ENCODE results near the gene AMPD3.

The AMPD3 gene

GRCh38 chr11:10461276-10461790, 6.3 kb downstream of the AMPD3 start:
- DNase-seq, result no peak

DNA sequence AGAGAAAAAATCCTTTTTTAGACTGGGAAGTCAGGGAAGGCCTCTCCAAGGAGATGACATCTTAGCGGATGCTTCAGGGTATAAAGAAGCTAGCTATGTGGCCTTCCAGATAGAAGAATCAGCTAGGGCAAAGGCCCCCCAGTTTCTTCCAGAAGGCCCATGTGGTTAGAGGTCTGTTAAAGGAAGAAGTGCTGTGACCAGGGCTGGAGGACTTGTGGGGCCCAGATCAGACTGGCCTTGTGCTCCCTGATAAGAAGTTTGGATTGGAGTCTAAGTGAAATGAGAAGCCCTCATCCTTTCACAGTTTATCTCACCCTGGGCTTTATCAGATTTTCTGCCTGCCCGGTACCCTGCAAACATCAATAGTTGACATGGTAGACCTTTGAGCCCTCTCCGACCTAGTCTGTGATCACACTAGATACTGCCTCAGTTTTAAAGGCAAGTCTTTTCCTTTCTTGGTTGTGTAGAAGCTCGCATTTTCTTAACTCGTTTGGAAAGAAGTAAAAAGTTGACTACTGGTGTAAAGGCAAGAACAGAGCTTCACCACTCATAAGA, 7.8 kb downstream of the AMPD3 start:
- DNase-seq, result no peak

- DNase-seq, result peak; percentile 0
Measured at GRCh38 chr11:10473371-10473770, 18.3 kb downstream of the AMPD3 start.

DNA sequence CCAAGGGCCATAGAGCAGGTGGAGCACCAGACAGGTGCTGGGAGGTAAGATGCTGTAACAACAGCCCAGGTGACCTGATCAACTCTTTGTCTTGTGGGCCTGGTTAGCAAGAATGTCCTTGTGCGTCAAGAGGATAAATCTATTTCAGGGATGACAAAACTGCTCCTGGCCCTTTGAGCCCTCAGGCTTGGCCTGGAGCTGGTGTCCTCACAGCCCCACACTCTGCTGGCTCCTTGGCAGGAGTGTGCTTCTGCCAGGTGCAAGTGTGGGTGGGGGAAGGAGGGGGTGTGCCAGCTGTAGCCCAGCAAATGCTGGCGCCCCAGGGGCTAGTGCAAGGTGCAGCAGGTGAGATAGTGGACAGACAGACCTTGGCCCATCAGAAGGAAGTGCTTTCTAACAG, 19.5 kb downstream of the AMPD3 start:
- DNase-seq, result peak; percentile 1

DNA sequence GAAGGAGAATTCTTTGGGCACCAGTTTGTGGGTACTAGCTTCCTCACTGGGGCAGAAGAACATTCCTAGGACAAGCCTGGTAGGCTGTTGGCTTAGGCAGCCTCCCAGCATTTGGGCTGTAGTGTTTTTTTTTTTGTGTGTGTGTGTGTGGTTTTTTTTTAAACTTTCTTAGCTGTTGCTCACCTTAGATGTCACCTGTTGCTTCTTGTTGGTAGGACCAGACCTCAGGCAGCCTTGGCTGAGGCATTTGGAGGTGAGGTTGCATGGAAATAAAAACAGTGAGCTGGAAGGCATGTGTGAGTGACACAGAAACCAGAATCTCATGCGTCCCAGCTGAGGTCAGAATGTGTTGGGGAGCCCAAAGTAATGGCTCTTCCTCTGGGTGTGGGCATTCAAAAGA, 21.3 kb downstream of the AMPD3 start:
- DNase-seq, result peak; percentile 0

GRCh38 chr11:10476927-10477689, 22.0 kb downstream of the AMPD3 start:
- DNase-seq, result peak; percentile 3

DNA sequence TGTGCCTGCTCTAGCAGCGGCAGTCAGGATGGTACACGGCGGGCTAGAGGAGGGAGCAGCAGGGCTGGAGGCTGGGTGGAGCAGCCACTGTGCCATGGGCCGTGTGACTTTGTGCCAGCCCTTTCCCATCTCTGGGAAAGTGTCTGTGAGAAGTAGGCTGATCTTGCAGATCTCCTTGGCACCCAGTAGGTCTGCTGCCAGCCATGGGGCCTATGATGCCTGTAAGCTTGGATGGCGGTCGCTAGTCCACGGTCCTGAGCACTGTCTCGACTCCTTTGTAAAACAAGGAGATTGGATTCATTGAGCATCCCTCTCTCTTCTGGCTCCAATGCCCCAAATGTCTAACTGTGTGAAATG, 22.6 kb downstream of the AMPD3 start:
- DNase-seq, result peak; percentile 1

- peak; percentile 0 for DNase-seq
Measured at GRCh38 chr11:10478066-10478465, 23.0 kb downstream of the AMPD3 start.

DNA sequence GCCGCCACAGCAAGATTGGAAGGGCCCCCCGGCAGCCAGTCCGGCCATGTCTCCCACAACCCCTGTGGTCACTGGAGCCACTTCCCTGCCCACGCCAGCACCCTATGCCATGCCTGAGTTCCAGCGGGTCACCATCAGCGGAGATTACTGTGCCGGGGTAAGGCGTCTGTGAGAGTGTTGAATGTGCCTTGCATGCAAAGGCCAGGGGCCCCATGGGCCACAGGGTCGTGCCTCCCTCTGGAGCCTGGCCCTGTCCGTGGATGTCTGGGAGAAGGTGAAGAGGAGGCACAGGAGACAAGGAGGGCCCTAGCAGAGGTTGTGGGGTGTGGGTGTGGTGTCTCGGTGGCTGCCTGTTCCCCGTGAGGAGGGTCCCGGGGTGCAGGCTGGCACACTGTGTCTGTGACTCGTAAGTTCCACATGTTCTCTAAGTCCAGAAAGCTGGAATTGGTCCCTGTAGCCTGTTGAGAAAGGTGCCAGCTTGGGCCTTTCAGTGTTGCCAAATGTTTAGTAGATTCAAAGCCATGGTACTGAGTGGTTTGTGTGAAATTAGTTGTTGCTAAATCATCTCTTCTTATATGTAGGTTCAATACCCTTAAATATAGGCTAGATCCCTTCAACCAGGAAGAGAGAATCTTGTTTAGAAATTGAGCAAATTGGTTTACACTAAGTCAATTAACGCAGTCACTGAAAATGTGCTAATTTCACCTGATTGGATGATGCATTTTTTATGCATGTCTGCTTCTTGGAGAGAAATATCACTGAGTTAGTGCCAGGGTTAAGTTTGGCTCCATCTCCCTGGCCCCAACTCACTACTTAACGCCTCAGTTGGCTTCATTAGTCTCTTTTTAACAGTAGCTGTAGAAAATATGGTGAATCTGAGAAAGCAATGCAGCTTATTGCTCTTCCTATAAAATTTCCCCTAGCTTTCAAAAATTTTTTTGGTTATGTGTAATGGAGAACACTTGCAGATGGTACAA, 23.8 kb downstream of the AMPD3 start:
- DNase-seq, result peak; percentile 1

DNA sequence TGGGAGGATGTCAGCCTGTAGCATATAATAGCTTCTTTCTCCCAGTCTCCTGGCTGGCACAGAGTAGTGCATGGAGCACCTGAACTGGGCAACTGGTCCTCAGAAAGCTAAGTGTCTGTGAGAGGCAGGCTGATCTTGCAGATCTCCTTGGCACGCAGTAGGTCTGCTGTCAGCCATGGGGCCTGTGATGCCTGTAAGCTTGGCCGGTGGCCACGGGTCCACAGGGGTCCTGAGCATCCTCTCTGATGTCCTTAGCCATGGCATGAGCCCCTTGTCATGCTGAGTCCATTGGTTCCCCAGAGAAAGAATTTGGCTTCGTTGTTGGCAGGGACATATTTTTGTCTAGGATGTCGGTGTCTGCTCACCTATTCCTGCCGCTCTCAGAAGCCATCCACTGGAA, 25.0 kb downstream of the AMPD3 start:
- no peak for DNase-seq

DNA sequence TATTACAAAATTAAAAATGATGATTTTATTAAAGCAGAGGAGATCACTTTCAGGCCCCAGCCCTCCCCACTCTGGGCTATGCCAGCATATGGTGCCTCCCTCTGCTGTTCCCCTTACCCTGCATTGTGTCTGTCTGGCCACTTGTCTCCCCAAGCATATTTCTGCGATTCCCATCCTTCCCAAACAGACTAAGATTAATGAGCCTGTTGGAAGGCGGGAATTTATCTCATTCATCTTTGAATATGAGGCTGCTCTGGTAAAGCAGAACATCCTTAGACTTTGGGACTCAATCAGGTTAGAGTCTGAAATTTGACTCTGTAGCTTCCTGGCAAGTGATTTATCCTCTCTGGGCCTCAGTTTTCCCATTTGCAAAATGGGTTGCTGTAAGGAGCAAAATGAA, 25.7 kb downstream of the AMPD3 start:
- no peak for DNase-seq

DNA sequence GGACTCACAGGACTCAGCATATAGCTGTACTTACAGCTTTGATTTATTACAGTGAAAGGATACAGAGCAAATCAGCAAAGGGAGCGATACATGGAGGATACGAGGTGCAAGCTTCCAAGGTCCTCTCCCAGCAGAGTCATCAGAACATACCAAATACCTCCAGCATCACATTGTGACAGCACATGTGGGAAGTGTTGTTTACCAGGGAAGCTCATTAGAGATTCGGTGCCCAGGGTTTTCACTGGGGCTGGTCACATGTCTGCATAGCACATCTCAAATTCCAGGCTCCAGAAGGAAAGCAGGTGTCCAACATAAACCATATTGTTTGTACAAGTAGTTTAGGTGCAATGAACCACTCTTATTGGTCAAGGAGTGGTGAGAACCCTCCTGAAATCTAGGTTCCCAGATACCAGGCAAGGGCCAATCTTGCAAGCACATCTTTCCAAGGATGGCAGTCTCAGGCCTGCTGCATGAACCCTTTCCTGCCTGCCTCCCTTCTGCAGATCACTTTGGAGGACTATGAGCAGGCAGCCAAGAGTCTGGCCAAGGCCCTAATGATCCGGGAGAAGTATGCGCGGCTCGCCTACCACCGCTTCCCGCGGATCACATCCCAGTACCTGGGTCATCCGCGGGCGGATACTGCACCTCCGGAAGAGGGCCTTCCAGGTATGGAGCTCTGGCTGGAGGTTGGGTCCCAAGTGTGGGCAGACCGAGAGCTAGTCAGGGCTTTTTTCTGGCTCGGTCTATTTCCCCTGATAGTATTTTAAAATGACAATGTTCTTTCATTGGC, 26.7 kb downstream of the AMPD3 start:
- DNase-seq, result no peak

DNA sequence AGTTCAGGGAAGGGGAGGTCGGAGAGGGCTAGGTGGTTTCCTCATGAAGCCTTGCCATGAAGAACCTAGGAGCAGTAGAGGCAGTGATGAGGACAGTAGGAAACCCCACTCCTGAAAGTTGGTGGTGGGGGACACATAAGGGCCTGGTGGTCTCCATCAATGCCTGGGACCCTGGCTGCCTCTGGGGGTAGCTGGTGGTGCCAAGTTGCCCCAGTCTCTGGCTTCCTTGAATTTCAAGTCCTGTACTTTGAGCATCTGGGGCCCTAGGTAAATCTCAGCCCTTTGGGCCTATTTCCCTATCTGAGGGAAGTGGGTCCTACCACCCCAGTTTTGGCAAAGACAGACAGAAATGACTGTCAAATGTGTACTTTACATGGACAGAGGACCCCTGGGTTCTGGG, 28.1 kb downstream of the AMPD3 start:
- no peak for DNase-seq

DNA sequence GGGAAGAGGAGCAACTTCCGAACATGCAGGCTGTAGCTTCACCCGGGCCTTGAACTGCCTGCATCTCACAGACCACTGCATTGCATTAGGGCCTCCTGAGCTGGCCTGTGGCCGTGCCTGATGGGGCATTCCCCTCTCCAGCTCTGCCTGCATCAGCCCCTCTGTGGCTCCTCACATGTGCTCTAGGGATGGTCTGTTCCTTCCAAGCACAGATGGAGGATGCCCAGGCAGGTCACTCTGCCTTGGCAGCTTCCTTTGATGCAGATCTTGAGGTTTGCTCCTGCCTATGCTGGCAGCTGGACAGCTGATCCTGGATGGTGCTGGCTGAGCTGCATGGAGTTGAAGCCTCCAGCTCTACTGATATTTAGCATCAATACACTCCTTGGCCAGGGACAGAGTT, 28.5 kb downstream of the AMPD3 start:
- no peak for DNase-seq

GRCh38 chr11:10484461-10485180, 29.6 kb downstream of the AMPD3 start:
- DNase-seq, result no peak

DNA sequence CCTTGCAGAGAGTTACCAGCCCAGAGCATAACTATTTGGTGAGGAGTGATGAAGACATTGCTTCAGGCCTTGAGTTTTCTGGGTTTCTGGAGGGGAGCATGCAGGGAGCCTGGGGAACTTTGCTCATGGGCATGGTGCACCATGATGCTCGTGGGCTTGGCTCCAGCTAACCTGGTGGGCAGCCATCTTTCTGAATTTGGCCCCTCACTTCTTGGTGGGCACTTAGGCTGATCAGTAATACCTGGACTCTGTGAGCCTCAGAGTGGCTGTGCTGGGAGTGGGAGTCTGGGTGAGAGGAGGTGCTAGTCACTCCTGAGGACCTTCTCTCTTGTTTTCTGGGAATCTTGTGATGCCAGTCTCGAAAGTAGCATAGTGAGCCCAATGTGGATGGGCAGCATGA, 30.6 kb downstream of the AMPD3 start:
- no peak for DNase-seq

GRCh38 chr11:10486161-10486840, 31.2 kb downstream of the AMPD3 start:
- DNase-seq, result no peak

DNA sequence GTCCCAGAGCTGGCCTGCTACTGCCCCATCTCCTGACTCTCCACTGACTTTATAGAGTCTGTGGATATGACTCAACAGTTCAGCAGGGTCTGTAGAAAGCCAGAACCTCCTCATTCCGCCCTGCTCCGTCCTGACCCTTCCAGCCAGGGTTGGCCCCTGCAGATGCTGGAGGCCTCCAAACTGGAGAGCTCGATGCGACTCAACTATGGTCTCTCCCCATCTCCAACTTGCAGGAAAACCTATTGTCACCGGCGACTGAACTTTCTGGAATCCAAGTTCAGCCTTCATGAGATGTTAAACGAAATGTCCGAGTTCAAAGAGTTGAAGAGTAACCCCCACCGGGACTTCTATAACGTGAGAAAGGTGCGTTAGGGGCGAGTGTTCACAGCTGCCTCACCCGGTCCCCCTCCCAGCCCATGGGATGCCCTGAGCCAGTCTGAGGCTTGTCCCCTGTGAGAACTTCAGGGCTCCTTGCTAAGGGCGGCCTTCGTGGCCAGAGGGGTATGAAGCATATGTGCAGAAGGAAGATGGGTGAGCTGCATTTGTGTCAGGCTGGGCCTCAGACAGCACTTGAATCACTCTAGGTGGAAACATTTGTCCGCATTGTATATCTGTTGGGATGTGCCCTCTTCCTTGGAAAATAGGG, 32.1 kb downstream of the AMPD3 start:
- DNase-seq, result no peak

DNA sequence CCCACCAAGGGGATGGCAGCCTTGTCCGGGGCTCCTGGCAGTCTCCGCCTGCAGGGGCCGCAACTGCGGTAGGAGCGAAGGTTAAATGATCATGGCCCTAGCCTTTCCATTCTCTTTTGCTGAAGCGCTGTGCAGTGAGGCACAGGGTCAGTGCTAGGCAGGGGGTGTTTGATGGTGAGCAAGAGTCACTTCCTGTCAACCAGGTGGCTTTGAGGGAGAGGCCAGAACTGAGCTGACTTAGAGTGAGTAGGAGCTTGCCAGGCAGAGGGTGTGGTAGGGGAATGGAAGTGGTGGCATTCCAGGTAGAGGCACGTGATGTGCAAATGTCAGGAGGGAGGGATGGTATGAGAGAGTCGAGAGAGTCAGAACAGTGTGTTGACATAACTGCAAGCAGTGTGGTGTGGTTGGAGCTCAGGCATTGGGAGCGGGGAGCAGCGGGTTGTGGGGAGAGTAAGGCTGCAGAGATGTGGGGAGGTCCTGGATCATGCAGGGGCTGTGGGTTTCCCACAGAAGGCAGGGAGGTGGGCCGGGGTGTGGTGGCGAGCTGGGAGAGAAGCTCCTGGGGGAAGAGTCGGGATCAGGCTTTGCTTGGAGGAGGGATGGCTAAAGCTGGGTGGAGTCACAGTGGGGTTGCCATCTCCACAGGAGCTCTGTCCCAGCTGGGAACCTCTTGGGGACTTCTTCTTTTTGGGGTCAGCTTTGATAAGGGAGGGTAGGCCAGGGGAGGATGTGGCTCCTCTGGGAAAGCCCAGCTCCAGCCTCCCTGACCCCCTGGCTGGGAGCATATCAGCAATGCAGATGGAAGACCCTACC, 33.3 kb downstream of the AMPD3 start:
- no peak for DNase-seq
